ENCODE data around the gene TOX2.

- TF ChIP-seq, protein P1, sequence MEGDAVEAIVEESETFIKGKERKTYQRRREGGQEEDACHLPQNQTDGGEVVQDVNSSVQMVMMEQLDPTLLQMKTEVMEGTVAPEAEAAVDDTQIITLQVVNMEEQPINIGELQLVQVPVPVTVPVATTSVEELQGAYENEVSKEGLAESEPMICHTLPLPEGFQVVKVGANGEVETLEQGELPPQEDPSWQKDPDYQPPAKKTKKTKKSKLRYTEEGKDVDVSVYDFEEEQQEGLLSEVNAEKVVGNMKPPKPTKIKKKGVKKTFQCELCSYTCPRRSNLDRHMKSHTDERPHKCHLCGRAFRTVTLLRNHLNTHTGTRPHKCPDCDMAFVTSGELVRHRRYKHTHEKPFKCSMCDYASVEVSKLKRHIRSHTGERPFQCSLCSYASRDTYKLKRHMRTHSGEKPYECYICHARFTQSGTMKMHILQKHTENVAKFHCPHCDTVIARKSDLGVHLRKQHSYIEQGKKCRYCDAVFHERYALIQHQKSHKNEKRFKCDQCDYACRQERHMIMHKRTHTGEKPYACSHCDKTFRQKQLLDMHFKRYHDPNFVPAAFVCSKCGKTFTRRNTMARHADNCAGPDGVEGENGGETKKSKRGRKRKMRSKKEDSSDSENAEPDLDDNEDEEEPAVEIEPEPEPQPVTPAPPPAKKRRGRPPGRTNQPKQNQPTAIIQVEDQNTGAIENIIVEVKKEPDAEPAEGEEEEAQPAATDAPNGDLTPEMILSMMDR (IDR thresholded peaks at IDR 0.05) = no peak
- TF ChIP-seq, protein P2, sequence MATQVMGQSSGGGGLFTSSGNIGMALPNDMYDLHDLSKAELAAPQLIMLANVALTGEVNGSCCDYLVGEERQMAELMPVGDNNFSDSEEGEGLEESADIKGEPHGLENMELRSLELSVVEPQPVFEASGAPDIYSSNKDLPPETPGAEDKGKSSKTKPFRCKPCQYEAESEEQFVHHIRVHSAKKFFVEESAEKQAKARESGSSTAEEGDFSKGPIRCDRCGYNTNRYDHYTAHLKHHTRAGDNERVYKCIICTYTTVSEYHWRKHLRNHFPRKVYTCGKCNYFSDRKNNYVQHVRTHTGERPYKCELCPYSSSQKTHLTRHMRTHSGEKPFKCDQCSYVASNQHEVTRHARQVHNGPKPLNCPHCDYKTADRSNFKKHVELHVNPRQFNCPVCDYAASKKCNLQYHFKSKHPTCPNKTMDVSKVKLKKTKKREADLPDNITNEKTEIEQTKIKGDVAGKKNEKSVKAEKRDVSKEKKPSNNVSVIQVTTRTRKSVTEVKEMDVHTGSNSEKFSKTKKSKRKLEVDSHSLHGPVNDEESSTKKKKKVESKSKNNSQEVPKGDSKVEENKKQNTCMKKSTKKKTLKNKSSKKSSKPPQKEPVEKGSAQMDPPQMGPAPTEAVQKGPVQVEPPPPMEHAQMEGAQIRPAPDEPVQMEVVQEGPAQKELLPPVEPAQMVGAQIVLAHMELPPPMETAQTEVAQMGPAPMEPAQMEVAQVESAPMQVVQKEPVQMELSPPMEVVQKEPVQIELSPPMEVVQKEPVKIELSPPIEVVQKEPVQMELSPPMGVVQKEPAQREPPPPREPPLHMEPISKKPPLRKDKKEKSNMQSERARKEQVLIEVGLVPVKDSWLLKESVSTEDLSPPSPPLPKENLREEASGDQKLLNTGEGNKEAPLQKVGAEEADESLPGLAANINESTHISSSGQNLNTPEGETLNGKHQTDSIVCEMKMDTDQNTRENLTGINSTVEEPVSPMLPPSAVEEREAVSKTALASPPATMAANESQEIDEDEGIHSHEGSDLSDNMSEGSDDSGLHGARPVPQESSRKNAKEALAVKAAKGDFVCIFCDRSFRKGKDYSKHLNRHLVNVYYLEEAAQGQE (IDR thresholded peaks at IDR 0.05; ENCODE audit: insufficient read depth in 1 of 2, low read depth in 2 of 2, low read length in 1 of 2) = no peak
- TF ChIP-seq POLR2AphosphoS5 (IDR thresholded peaks at IDR 0.05; ENCODE audit: low read depth, low read length) = no peak
- TF ChIP-seq SIN3A (IDR thresholded peaks at IDR 0.05; ENCODE audit: borderline replicate concordance, insufficient read depth, low read depth, low read length) = no peak
- TF ChIP-seq TCF7L2 (IDR thresholded peaks at IDR 0.05; ENCODE audit: low read depth, low read length) = no peak
Observed at GRCh38 chr20:43969028-43969447, 54.4 kb downstream of the TOX2 start.

Data from Panc1 (cell line).